Bone marrow (tissue), 2 donors: ENCODE data around the gene DNAJC11.

Experiments
- DNase-seq, 2 donors: peaks; one replicate each; lab custom pipeline; 2025; lab: John Stamatoyannopoulos, UW

The DNAJC11 gene

GRCh38 chr1:6599141-6599975 lies 102.3 kb downstream of the DNAJC11 start:
- DNase-seq = peak; percentile 16 to 54

GRCh38 chr1:6597777-6598131 lies 103.9 kb downstream of the DNAJC11 start:
- no peak for DNase-seq

GRCh38 chr1:6596886-6597776 lies 104.5 kb downstream of the DNAJC11 start:
- DNase-seq = no peak

GRCh38 chr1:6596351-6596750 lies 105.3 kb downstream of the DNAJC11 start:
- DNase-seq = no peak

- DNase-seq = no peak
Measured at GRCh38 chr1:6594977-6595740, 106.5 kb downstream of the DNAJC11 start.

GRCh38 chr1:6593810-6594209 lies 107.8 kb downstream of the DNAJC11 start:
- DNase-seq = no peak

- DNase-seq = no peak
Measured at GRCh38 chr1:6592865-6593593, 108.6 kb downstream of the DNAJC11 start.

- no peak for DNase-seq
Measured at GRCh38 chr1:6592441-6592840, 109.2 kb downstream of the DNAJC11 start.

GRCh38 chr1:6591644-6592043 lies 110.0 kb downstream of the DNAJC11 start:
- DNase-seq = no peak

GRCh38 chr1:6591222-6591621 lies 110.4 kb downstream of the DNAJC11 start:
- DNase-seq = peak in 1 of 2 donors; percentile 10

- DNase-seq = no peak
Measured at GRCh38 chr1:6590046-6590445, 111.6 kb downstream of the DNAJC11 start.

- DNase-seq = no peak
Measured at GRCh38 chr1:6588893-6589520, 112.6 kb downstream of the DNAJC11 start.

GRCh38 chr1:6588128-6588892 lies 113.3 kb downstream of the DNAJC11 start:
- DNase-seq = no peak

- no peak for DNase-seq
Measured at GRCh38 chr1:6587261-6588005, 114.2 kb downstream of the DNAJC11 start.

GRCh38 chr1:6586404-6586816 lies 115.2 kb downstream of the DNAJC11 start:
- no peak for DNase-seq

GRCh38 chr1:6585841-6586240 lies 115.8 kb downstream of the DNAJC11 start:
- DNase-seq = no peak

GRCh38 chr1:6585081-6585722 lies 116.4 kb downstream of the DNAJC11 start:
- DNase-seq = no peak
